K562 (cell line): ENCODE results near the gene LY6G6C. TPM values are rescaled to one million over a fixed set of nuclear protein-coding genes. Genes with fewer than 3 reads are reported as not detected.
A peak's percentile ranks its signal among the peaks of the same experiment; 100 is the strongest.

Experiments
- CREB3L1 ChIP-seq: fragments of 450-650 bp; IDR thresholded peaks from 2 replicates; pipeline ENCODE4 v1.6.1; 2014; ENCODE audit warnings: low read depth, mild to moderate bottlenecking, moderate library complexity, borderline replicate concordance
- E2F6 ChIP-seq, 2 experiments: IDR thresholded peaks; 2 replicates each; pipeline ENCODE4 v1.6.1; 2011; ENCODE audit warnings: borderline replicate concordance in 1 of 2, control low read depth in 1 of 2, low read depth in 1 of 2, low read length in 1 of 2, mild to moderate bottlenecking in 1 of 2, mixed read lengths in 1 of 2, moderate library complexity in 1 of 2; ENCODE audit not compliant: insufficient read depth in 1 of 2, insufficient read length in 1 of 2, poor library complexity in 1 of 2, severe bottlenecking in 1 of 2; ENCODE audit errors: extremely low read depth in 1 of 2
- HES1 ChIP-seq: fragments of 450-650 bp; IDR thresholded peaks from 2 replicates; pipeline ENCODE4 v1.6.1; 2016; ENCODE audit warnings: low read depth, mild to moderate bottlenecking, moderate library complexity
- HNRNPK ChIP-seq: fragments of 200-400 bp; formaldehyde crosslinking; IDR thresholded peaks from one replicate; pipeline ENCODE4 v1.6.1; 2018; ENCODE audit warnings: mild to moderate bottlenecking, low read depth, low read length; ENCODE audit not compliant: poor library complexity, severe bottlenecking
- HOMEZ ChIP-seq: fragments of 250-450 bp; sonication (Bioruptor Pico); IDR thresholded peaks from 2 replicates; pipeline ENCODE4 v1.4.0; 2020; ENCODE audit warnings: mild to moderate bottlenecking, moderate library complexity
- KAT8 ChIP-seq: fragments of 450-650 bp; IDR thresholded peaks from 2 replicates; pipeline ENCODE4 v1.6.1; 2016; ENCODE audit warnings: low read depth, mild to moderate bottlenecking
- RBM15 ChIP-seq: fragments of 200-400 bp; formaldehyde crosslinking; IDR thresholded peaks from 2 replicates; pipeline ENCODE4 v1.6.1; 2018; ENCODE audit warnings: mild to moderate bottlenecking, low read length, moderate library complexity; ENCODE audit not compliant: insufficient read depth
- SPI1 ChIP-seq: IDR thresholded peaks from 2 replicates; pipeline ENCODE4 v1.6.1; 2011; ENCODE audit warnings: low read depth, low read length, control low read depth, borderline replicate concordance
- TEAD2 ChIP-seq: fragments of 450-650 bp; IDR thresholded peaks from 2 replicates; pipeline ENCODE4 v1.6.1; 2016; ENCODE audit warnings: missing genetic modification characterization, control low read depth, missing compliant biosample characterization
- ZBTB40 ChIP-seq, 2 experiments: fragments of 450-650 bp in 1 of 2; sonication (generic) in 1 of 2; formaldehyde crosslinking in 1 of 2; IDR thresholded peaks; 2 replicates each; pipeline versions ENCODE4 v1.7.1 to v1.9.0; 2016 to 2022; ENCODE audit warnings: inconsistent platforms in 1 of 2, mild to moderate bottlenecking in 1 of 2, missing genetic modification reagents in 1 of 2
- ZNF311 ChIP-seq: fragments of 250-450 bp; sonication (Bioruptor Pico); IDR thresholded peaks from 2 replicates; pipeline ENCODE4 v1.4.0; 2020; ENCODE audit warnings: mild to moderate bottlenecking, moderate library complexity
- ZNF436 ChIP-seq: fragments of 250-450, 450-650 bp; sonication (Bioruptor Pico); formaldehyde crosslinking; IDR thresholded peaks from 2 replicates; pipeline ENCODE4 v1.7.0; 2020; ENCODE audit warnings: mild to moderate bottlenecking
- ZNF76 ChIP-seq: fragments of 250-450 bp; sonication (Bioruptor Pico); IDR thresholded peaks from 2 replicates; pipeline ENCODE4 v1.4.0; 2020; ENCODE audit warnings: mild to moderate bottlenecking, moderate library complexity, borderline replicate concordance
- polyA plus RNA-seq, 8 experiments: library from polyadenylated mRNA; depleted of rRNA in 4 of 8; stranded (reverse) in 5 of 8; unstranded in 3 of 8; fragments of >200 nt; fragmentation: Nextera tagmentation in 2 of 8; fragmentation: Illumina TruSeq in 1 of 8; extraction: Ambion mirVana in 2 of 8; extraction: Trizol in 1 of 8; gene quantifications; 2 replicates each; pipeline versions ENCODE4 v1.2.1 to v1.2.3, GENCODE V29; 2011 to 2014; ENCODE audit warnings: inconsistent platforms in 1 of 8, missing spikeins in 1 of 8
- total RNA-seq, 7 experiments: library from RNA; depleted of rRNA in 6 of 7; stranded (reverse); fragments of >200 nt in 6 of 7; fragmentation: Illumina TruSeq in 2 of 7; extraction: Trizol in 2 of 7; gene quantifications; 2 replicates each; pipeline versions ENCODE4 v1.2.1 to v1.2.3, GENCODE V29; 2011 to 2021; ENCODE audit warnings: low replicate concordance in 1 of 7

The LY6G6C gene
- total and polyA plus RNA-seq, 9 of the 15 experiments (the other 6 are each of a cell fraction or from before 2014, with no cell fraction given): 0.06 to 0.20 TPM; not detected in 7

- TF ChIP-seq HNRNPK (no peak), KAT8 (no peak), ZBTB40 (IDR thresholded peaks at IDR 0.05) (peak; percentile 50; the same call in 1 of the 2 replicates), ZBTB40 (CRISPR knock-in tag; IDR thresholded peaks at IDR 0.05) (no peak), TEAD2 (tag) (no peak), HES1 (no peak), E2F6 (IDR thresholded peaks at IDR 0.05; ENCODE audit: borderline replicate concordance in 1 of 2, extremely low read depth in 1 of 2, insufficient read depth in 1 of 2, insufficient read length in 1 of 2, low read depth in 1 of 2, low read length in 1 of 2, poor library complexity in 1 of 2, severe bottlenecking in 1 of 2) (no peak), SPI1 (peak; percentile 42; the same call in 1 of the 2 replicates), HOMEZ (no peak), CREB3L1 (no peak), RBM15 (no peak), ZNF76 (CRISPR knock-in tag) (no peak), ZNF311 (no peak), ZNF436 (CRISPR knock-in tag) (no peak)
Observed at GRCh38 chr6:31676904-31677303, 44.6 kb downstream of the LY6G6C start (continued).
